ENCODE data around the gene CCDC158. TPM values are rescaled to one million over a fixed set of nuclear protein-coding genes. Genes with fewer than 3 reads are reported as not detected.
"Not testable (repeated sequence)": the region's sequence is repeated elsewhere in the genome, so short reads cannot be mapped to it uniquely, and the experiment has no call there.

CCDC158 gene
- total RNA-seq, 1 donor = 0.36 TPM

DNA sequence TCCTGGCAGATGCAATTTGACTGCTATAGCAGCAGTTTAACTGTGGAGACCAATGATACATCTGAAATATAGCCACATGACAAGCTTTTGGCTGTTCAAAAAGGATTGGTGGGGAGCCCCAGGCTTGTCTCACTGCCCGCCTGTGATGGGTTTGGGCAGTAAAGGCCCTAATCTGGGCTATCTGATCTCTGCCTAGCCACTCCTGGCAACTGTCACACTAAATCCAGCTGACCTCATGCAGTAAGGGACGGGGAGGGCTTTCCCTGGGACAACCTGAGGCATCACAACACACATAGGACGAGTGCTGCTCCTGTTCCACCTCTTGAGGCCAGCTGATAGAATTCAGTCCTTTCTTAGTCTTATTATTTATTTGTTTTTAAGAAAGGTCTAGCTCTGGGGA is 56.2 kb downstream of the CCDC158 start:
- H3K4me3 ChIP-seq (ENCODE audit: insufficient read depth, low read length) = no peak overlapping the region
- no peaks in the 10 kb centered on the region for H3K79me2 ChIP-seq (ENCODE audit: insufficient read depth, low read length)
- H4K20me1 ChIP-seq (ENCODE audit: insufficient read depth, low read length) = no peaks in the 10 kb centered on the region
- no peak overlapping the region for H2AFZ ChIP-seq (ENCODE audit: low read length)
- DNase-seq (ENCODE audit: insufficient read length, low spot score, missing footprints) = no peak
- no peaks in the 10 kb centered on the region for H3K4me1 ChIP-seq (ENCODE audit: insufficient read depth, low read length)
- no peak overlapping the region for H3K4me2 ChIP-seq (ENCODE audit: insufficient read depth, low read length)
- H3K9me3 ChIP-seq (ENCODE audit: low read depth, low read length) = no peaks in the 10 kb centered on the region
- H3K27ac ChIP-seq (ENCODE audit: low read depth, low read length) = no peak overlapping the region
- H3K36me3 ChIP-seq (ENCODE audit: insufficient read depth, low read length) = no peaks in the 10 kb centered on the region
- TF ChIP-seq, protein P1, sequence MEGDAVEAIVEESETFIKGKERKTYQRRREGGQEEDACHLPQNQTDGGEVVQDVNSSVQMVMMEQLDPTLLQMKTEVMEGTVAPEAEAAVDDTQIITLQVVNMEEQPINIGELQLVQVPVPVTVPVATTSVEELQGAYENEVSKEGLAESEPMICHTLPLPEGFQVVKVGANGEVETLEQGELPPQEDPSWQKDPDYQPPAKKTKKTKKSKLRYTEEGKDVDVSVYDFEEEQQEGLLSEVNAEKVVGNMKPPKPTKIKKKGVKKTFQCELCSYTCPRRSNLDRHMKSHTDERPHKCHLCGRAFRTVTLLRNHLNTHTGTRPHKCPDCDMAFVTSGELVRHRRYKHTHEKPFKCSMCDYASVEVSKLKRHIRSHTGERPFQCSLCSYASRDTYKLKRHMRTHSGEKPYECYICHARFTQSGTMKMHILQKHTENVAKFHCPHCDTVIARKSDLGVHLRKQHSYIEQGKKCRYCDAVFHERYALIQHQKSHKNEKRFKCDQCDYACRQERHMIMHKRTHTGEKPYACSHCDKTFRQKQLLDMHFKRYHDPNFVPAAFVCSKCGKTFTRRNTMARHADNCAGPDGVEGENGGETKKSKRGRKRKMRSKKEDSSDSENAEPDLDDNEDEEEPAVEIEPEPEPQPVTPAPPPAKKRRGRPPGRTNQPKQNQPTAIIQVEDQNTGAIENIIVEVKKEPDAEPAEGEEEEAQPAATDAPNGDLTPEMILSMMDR (IDR thresholded peaks at IDR 0.05; ENCODE audit: extremely low read depth, low read depth, low read length) = no peak
- H3K27me3 ChIP-seq (ENCODE audit: insufficient read depth, low read length) = peaks cover 13% of the 10 kb centered on the region

DNA sequence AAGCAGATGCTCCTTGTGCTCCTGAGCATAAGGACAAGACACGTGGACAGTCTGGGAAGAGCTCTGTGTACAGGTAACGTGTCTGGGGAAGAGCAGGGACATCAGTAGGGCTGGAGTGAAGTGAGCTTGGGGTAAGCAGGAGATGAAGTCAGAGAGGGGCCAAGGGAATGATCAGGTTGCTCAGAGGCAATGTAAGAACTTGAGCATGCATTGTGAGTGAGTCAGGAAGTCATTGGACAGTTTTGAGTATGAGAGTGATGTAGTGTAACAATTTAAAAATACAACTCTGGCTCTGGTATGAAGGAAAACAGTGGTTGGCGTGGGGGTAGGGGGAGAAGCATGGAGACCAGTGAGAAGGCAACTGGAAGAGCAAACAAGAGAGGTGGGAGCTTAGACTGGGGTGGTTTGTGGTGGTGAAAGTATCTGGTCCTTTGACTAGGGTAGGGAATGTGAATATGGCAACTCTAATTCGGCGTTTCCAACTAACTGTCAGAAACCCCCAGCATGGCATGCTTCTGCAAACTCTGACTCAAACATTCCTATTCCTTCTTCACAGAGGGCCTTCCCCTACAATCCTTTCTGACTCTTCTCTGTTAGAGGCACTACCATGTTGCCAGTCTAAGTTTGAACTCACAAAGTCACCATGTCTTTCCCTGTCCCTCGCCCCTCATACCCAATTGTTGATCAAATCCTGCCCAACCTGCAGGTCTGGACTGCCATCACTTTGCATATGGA is 57.2 kb downstream of the CCDC158 start:
- H3K79me2 ChIP-seq (ENCODE audit: insufficient read depth, low read length) = no peaks in the 10 kb centered on the region
- H3K9me3 ChIP-seq (ENCODE audit: low read depth, low read length) = no peaks in the 10 kb centered on the region
- no peaks in the 10 kb centered on the region for H3K36me3 ChIP-seq (ENCODE audit: insufficient read depth, low read length)
- H3K27me3 ChIP-seq (ENCODE audit: insufficient read depth, low read length) = peaks cover 6% of the 10 kb centered on the region
- TF ChIP-seq, protein P1 (IDR thresholded peaks at IDR 0.05; ENCODE audit: extremely low read depth, low read depth, low read length) = no peak
- no peak overlapping the region for H3K27ac ChIP-seq (ENCODE audit: low read depth, low read length)
- H3K4me2 ChIP-seq (ENCODE audit: insufficient read depth, low read length) = no peak overlapping the region
- DNase-seq (ENCODE audit: insufficient read length, low spot score, missing footprints) = no peak
- no peak overlapping the region for H2AFZ ChIP-seq (ENCODE audit: low read length)
- H4K20me1 ChIP-seq (ENCODE audit: insufficient read depth, low read length) = no peaks in the 10 kb centered on the region
- H3K4me1 ChIP-seq (ENCODE audit: insufficient read depth, low read length) = no peaks in the 10 kb centered on the region
- no peak overlapping the region for H3K4me3 ChIP-seq (ENCODE audit: insufficient read depth, low read length)

DNA sequence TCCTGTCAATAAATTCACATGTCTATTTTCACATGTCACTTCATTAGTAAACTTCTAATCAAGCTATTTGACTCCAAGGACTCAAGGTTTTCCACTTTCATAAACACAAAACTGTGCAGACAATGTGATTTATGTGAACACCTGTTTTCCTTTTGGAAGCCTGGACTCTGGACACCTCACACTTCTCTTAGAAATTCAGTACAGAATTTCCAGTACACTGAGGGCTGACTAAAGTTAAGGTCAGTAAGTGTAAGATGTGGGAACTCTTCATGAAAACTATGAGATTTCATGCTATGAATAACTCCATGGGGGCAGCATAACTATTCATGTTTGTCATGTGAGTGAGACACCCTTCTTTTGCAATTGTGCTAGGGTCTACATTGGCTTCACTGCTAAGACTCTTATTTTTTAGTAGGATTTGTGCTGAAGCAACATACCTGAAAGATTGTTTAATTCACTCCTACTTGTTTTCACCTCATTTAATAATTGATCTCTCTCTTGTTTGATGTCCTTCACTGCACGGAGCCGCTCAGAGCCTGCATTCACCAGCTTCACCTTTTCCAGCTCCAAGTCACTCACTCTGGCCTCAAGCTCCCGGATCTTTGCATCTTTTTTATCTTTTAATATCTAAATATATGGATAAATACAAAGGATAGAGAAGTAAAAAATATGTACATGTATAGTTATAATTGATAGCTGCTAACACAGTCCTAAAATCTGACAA is 59.1 kb downstream of the CCDC158 start:
- Histone ChIP-seq H3K79me2 (ENCODE audit: insufficient read depth, low read length) (no peaks in the 10 kb centered on the region), H3K27ac (ENCODE audit: low read depth, low read length) (no peak overlapping the region), H3K4me2 (ENCODE audit: insufficient read depth, low read length) (no peak overlapping the region), H2AFZ (ENCODE audit: low read length) (no peak overlapping the region), H3K4me3 (ENCODE audit: insufficient read depth, low read length) (no peak overlapping the region), H3K4me1 (ENCODE audit: insufficient read depth, low read length) (no peaks in the 10 kb centered on the region), H3K27me3 (ENCODE audit: insufficient read depth, low read length) (peaks cover 9% of the 10 kb centered on the region), H4K20me1 (ENCODE audit: insufficient read depth, low read length) (no peaks in the 10 kb centered on the region), H3K9me3 (ENCODE audit: low read depth, low read length) (no peaks in the 10 kb centered on the region), H3K36me3 (ENCODE audit: insufficient read depth, low read length) (no peaks in the 10 kb centered on the region)
- DNase-seq (ENCODE audit: insufficient read length, low spot score, missing footprints) = no peak
- TF ChIP-seq, protein P1 (IDR thresholded peaks at IDR 0.05; ENCODE audit: extremely low read depth, low read depth, low read length) = no peak

DNA sequence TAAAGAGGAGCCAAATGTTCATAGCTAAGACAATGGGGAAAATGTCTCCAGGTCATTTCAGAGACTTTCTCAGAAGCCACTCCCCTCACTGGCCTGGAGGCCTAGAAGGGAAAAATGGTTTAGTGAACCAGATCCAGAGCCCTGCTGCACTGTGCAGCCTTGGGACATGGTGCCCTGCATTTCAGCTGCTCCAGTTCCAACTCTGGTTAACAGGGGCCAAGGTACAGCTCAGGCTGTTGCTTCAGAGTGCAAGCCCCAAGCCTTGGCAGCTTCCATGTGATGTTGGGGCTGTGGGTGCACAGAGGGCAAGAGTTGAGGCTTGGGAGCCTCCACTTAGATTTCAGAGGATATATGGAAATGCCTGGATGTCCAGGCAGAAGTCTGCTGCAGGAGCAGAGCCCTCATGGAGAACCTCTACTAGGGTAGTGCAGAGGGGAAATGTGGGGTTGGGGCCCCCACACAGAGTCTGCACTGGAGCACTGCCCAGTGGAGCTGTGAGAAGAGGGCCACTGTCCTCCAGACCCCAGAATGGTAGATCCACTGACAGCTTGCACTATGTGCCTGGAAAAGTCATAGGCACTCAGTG is 61.0 kb downstream of the CCDC158 start:
- H3K4me3 ChIP-seq (ENCODE audit: insufficient read depth, low read length); H3K27me3 ChIP-seq (ENCODE audit: insufficient read depth, low read length); H3K79me2 ChIP-seq (ENCODE audit: insufficient read depth, low read length); DNase-seq (ENCODE audit: insufficient read length, low spot score, missing footprints); H3K4me2 ChIP-seq (ENCODE audit: insufficient read depth, low read length); H3K9me3 ChIP-seq (ENCODE audit: low read depth, low read length); H3K36me3 ChIP-seq (ENCODE audit: insufficient read depth, low read length); H3K4me1 ChIP-seq (ENCODE audit: insufficient read depth, low read length); H3K27ac ChIP-seq (ENCODE audit: low read depth, low read length); H2AFZ ChIP-seq (ENCODE audit: low read length); H4K20me1 ChIP-seq (ENCODE audit: insufficient read depth, low read length): not testable (repeated sequence)
